Osteocyte (in vitro differentiated cells): Measurements from ENCODE around the gene SLX4IP. TPM values are rescaled to one million over a fixed set of nuclear protein-coding genes. Genes with fewer than 3 reads are reported as not detected.

Source experiments
- DNase-seq: peaks from one replicate; pipeline ENCODE4 v3.0.0; 2021; ENCODE audit warnings: mixed read lengths; ENCODE audit not compliant: unreplicated experiment; ENCODE audit errors: extremely low spot score
- H3K27ac Mint-ChIP-seq: one replicate; pipeline ENCODE4 v1.8.0; 2021; ENCODE audit warnings: mild to moderate bottlenecking, mixed read lengths; ENCODE audit not compliant: unreplicated experiment
- H3K27me3 Mint-ChIP-seq: one replicate; pipeline ENCODE4 v1.8.0; 2021; ENCODE audit warnings: mixed read lengths; ENCODE audit not compliant: unreplicated experiment
- H3K36me3 Mint-ChIP-seq: one replicate; pipeline ENCODE4 v1.8.0; 2021; ENCODE audit warnings: mixed read lengths; ENCODE audit not compliant: unreplicated experiment
- H3K4me1 Mint-ChIP-seq: one replicate; pipeline ENCODE4 v1.8.0; 2021; ENCODE audit warnings: mixed read lengths; ENCODE audit not compliant: unreplicated experiment
- H3K4me3 Mint-ChIP-seq: one replicate; pipeline ENCODE4 v1.8.0; 2021; ENCODE audit warnings: mild to moderate bottlenecking, moderate library complexity, mixed read lengths; ENCODE audit not compliant: unreplicated experiment
- H3K9me3 Mint-ChIP-seq: one replicate; pipeline ENCODE4 v1.8.0; 2021; ENCODE audit warnings: mixed read lengths; ENCODE audit not compliant: unreplicated experiment
- CTCF ChIP-seq: fragments of 200-600 bp; sonication (generic); IDR thresholded peaks from 2 replicates; pipeline ENCODE4 v1.5.0; 2021; ENCODE audit warnings: antibody characterized with exemption, mild to moderate bottlenecking, moderate library complexity
- total RNA-seq: library from RNA; stranded (reverse); gene quantifications from 2 replicates; pipeline ENCODE4 v1.2.1, GENCODE V29; 2021

The SLX4IP gene
- total RNA-seq, 1 donor from 2014 or later = 5.4 TPM

- peak overlapping the region; percentile 96 for H3K27ac Mint-ChIP-seq
- H3K4me1 Mint-ChIP-seq = peaks cover 99% of the 10 kb centered on the region
Measured at GRCh38 chr20:10654250-10654610, 219.1 kb downstream of the SLX4IP start.

GRCh38 chr20:10654630-10655029 lies 219.5 kb downstream of the SLX4IP start:
- Mint-ChIP-seq H3K27ac (peak overlapping the region; percentile 96), H3K36me3 (peaks cover 73% of the 10 kb centered on the region), H3K9me3 (no peaks in the 10 kb centered on the region), H3K4me1 (peaks cover 99% of the 10 kb centered on the region), H3K27me3 (no peaks in the 10 kb centered on the region), H3K4me3 (peak overlapping the region; percentile 24)
- no peak for TF ChIP-seq CTCF
- DNase-seq = no peak

More at GRCh38 chr20:10654250-10654610, 219.1 kb downstream of the SLX4IP start:
- Mint-ChIP-seq H3K4me3 (peak overlapping the region; percentile 24), H3K36me3 (peaks cover 72% of the 10 kb centered on the region), H3K27me3 (no peaks in the 10 kb centered on the region), H3K9me3 (no peaks in the 10 kb centered on the region)
- no peak for TF ChIP-seq CTCF
- no peak for DNase-seq

- no peak for TF ChIP-seq CTCF
- Mint-ChIP-seq H3K27ac (peak overlapping the region; percentile 96), H3K4me3 (no peak overlapping the region), H3K4me1 (peaks cover 99% of the 10 kb centered on the region), H3K9me3 (no peaks in the 10 kb centered on the region), H3K36me3 (peaks cover 74% of the 10 kb centered on the region), H3K27me3 (no peaks in the 10 kb centered on the region)
- DNase-seq = no peak
Measured at GRCh38 chr20:10655720-10656669, 220.9 kb downstream of the SLX4IP start.

- TF ChIP-seq CTCF = no peak
- H3K4me3 Mint-ChIP-seq = no peak overlapping the region
- H3K4me1 Mint-ChIP-seq = peaks cover 97% of the 10 kb centered on the region
- H3K36me3 Mint-ChIP-seq = peaks cover 86% of the 10 kb centered on the region
- H3K9me3 Mint-ChIP-seq = no peaks in the 10 kb centered on the region
- no peak for DNase-seq
- no peaks in the 10 kb centered on the region for H3K27me3 Mint-ChIP-seq
- H3K27ac Mint-ChIP-seq = peak overlapping the region; percentile 96
Measured at GRCh38 chr20:10657453-10657852, 222.3 kb downstream of the SLX4IP start.

- H3K36me3 Mint-ChIP-seq = peaks cover 87% of the 10 kb centered on the region
- H3K27me3 Mint-ChIP-seq = no peaks in the 10 kb centered on the region
- peaks cover 95% of the 10 kb centered on the region for H3K4me1 Mint-ChIP-seq
- H3K4me3 Mint-ChIP-seq = no peak overlapping the region
- H3K9me3 Mint-ChIP-seq = no peaks in the 10 kb centered on the region
- H3K27ac Mint-ChIP-seq = peak overlapping the region; percentile 96
- TF ChIP-seq CTCF = no peak
- DNase-seq = no peak
Measured at GRCh38 chr20:10658051-10658823, 223.1 kb downstream of the SLX4IP start.
